GM12892 (cell line): ENCODE results near the gene CSRP1.

Source experiments
- POLR2A ChIP-seq: IDR thresholded peaks from 2 replicates; pipeline ENCODE4 v1.6.1; 2011; ENCODE audit warnings: low read depth, low read length, control low read depth
- POLR2AphosphoS5 ChIP-seq: IDR thresholded peaks from 2 replicates; pipeline ENCODE4 v1.6.1; 2011; ENCODE audit warnings: low read depth, low read length, control low read depth
- TAF1 ChIP-seq: IDR thresholded peaks from 2 replicates; pipeline ENCODE4 v1.6.1; 2011; ENCODE audit warnings: low read depth, mild to moderate bottlenecking, control low read depth, low read length, borderline replicate concordance

DNA sequence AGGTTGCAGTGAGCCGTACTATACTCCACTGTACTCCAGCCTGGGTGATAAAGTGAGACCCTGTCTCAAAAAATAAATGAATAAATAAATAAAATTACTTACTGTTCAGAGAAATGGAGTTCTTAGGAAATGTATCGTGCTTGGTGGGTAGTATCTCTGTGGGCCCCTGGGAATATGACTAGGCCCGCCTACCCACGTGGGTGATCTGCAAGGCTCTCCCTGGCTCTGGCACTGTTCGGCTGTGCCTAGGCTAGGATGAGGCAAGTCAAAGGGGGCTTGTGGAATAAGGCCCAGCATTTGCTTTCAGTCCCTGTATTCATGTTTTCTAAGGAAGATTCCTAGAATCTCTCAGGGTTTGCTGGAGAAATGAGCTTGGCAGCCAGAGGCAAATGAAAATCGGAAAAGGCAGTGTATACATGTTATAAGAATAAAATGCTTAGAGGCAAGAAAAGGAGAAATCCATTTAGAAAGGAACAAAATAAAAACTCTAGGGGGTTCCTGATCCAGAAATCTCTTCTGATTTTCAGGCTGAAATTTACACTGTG lies 4.5 kb upstream of the CSRP1 start:
- TF ChIP-seq POLR2A (no peak), TAF1 (no peak), POLR2AphosphoS5 (no peak)
